K562 (cell line): ENCODE data around the gene PCDHGB7. TPM values are rescaled to one million over a fixed set of nuclear protein-coding genes. Genes with fewer than 3 reads are reported as not detected.

Source experiments
- ATAC-seq: fragments of 200-7000 bp; cut with Tn5 transposase; 3 replicates; pipeline ENCODE4 v1.9.1; 2020; ENCODE audit warnings: moderate library complexity
- BruUV-seq: library from RNA; stranded (reverse); fragments of 400-500 nt; replicated peaks from 2 replicates; lab custom pipeline; 2021; lab: Mats Ljungman, UMichigan
- CTCF ChIA-PET: fragments of 300-600 bp; formaldehyde crosslinking; extraction: SDS; loops from one replicate; lab custom pipeline; 2021; ENCODE audit warnings: low intra/inter-chr PET ratio; lab: Yijun Ruan, JAX
- POLR2A ChIA-PET: fragments of 300-600, 350-650 bp; sonication (Branson Sonifier 250); formaldehyde crosslinking; extraction: SDS; loops from one replicate; lab custom pipeline; 2021; ENCODE audit warnings: antibody characterized with exemption, inconsistent platforms; lab: Yijun Ruan, JAX
- DNase-seq, 4 experiments: peaks; one replicate each; pipeline versions ENCODE4 v3.0.0 to v3.0.0-alpha.2; 2011 to 2018; ENCODE audit warnings: low spot score in 3 of 4, mixed read lengths in 3 of 4; ENCODE audit errors: extremely low read depth in 1 of 4
- FAIRE-seq: peaks from 2 replicates; lab custom pipeline; 2011; peaks lifted over from hg19 to GRCh38; lab: Jason Lieb, UNC
- H2AFZ ChIP-seq: 2 replicates; pipeline ENCODE4 v1.6.0; 2011; ENCODE audit warnings: low read depth, low read length, control low read depth, inconsistent platforms
- H3K27ac ChIP-seq: fragments of 200-600 bp; 3 replicates; pipeline ENCODE4 v1.8.0; 2011; ENCODE audit warnings: low read depth, mild to moderate bottlenecking, control low read depth, inconsistent platforms, low read length, moderate library complexity, mixed read lengths; ENCODE audit errors: extremely low read depth
- H3K27me3 ChIP-seq, 2 experiments: fragments of 300-600 bp in 1 of 2; 2 replicates in 1 of 2; 3 replicates in 1 of 2; pipeline versions ENCODE4 v1.6.0 to v1.8.0; 2011; ENCODE audit warnings: inconsistent platforms in 2 of 2, low read length in 2 of 2, mild to moderate bottlenecking in 1 of 2, mixed read lengths in 1 of 2, moderate library complexity in 1 of 2; ENCODE audit not compliant: control insufficient read depth in 2 of 2, insufficient read depth in 2 of 2
- H3K36me3 ChIP-seq: fragments of 300-600 bp; 3 replicates; pipeline ENCODE4 v1.8.0; 2011; ENCODE audit warnings: mild to moderate bottlenecking, low read length, inconsistent platforms; ENCODE audit not compliant: control insufficient read depth, insufficient read depth
- H3K4me1 ChIP-seq, 2 experiments: fragments of 200-600 bp in 1 of 2; replicated peaks in 1 of 2; 2 replicates in 1 of 2; 3 replicates in 1 of 2; pipeline versions ENCODE4 v1.5.1 to v1.8.0; 2011; ENCODE audit warnings: inconsistent platforms in 2 of 2, low read length in 2 of 2, mild to moderate bottlenecking in 1 of 2, mixed read lengths in 1 of 2, moderate library complexity in 1 of 2; ENCODE audit not compliant: control insufficient read depth in 2 of 2, insufficient read depth in 2 of 2
- H3K4me2 ChIP-seq: 2 replicates; pipeline ENCODE4 v1.6.1; 2011; ENCODE audit warnings: low read length, control low read depth, inconsistent platforms, mixed read lengths; ENCODE audit not compliant: insufficient read depth
- H3K4me3 ChIP-seq: fragments of 200-600 bp; sonication (generic), shearing (Covaris generic); 2 replicates; pipeline ENCODE4 v1.5.1; 2016; ENCODE audit warnings: control low read depth, inconsistent platforms
- H3K79me2 ChIP-seq: fragments of 200-600 bp; 3 replicates; pipeline ENCODE4 v1.8.0; 2011; ENCODE audit warnings: low read length, inconsistent platforms; ENCODE audit not compliant: control insufficient read depth, insufficient read depth
- H3K9ac ChIP-seq, 2 experiments: 2 replicates each; pipeline versions ENCODE4 v1.6.0 to v1.6.1; 2011; ENCODE audit warnings: low read depth in 2 of 2, low read length in 2 of 2, control low read depth in 1 of 2, inconsistent platforms in 1 of 2, mild to moderate bottlenecking in 1 of 2, mixed read lengths in 1 of 2; ENCODE audit not compliant: insufficient read depth in 1 of 2
- H3K9me1 ChIP-seq: one replicate; pipeline ENCODE4 v1.6.0; 2011; ENCODE audit warnings: inconsistent platforms, mild to moderate bottlenecking, low read length, moderate library complexity; ENCODE audit not compliant: control insufficient read depth, insufficient read depth
- H3K9me3 ChIP-seq: replicated peaks from 2 replicates; pipeline ENCODE4 v1.5.1; 2011; ENCODE audit warnings: low read depth, low read length, inconsistent platforms; ENCODE audit not compliant: control insufficient read depth, insufficient read depth
- H4K20me1 ChIP-seq: replicated peaks from 2 replicates; pipeline ENCODE4 v1.6.1; 2011; ENCODE audit warnings: low read length, inconsistent platforms, mixed read lengths; ENCODE audit not compliant: control insufficient read depth, insufficient read depth
- CAMTA2 ChIP-seq: fragments of 250-450 bp; sonication (Bioruptor Pico); conservative IDR thresholded peaks from 2 replicates; pipeline ENCODE4 v1.5.1; 2022
- PML ChIP-seq: IDR thresholded peaks from 2 replicates; pipeline ENCODE4 v1.6.1; 2012; ENCODE audit warnings: low read length, inconsistent platforms
- SIN3B ChIP-seq: fragments of 450-650 bp; IDR thresholded peaks from 2 replicates; pipeline ENCODE4 v1.6.1; 2017; ENCODE audit warnings: low read depth, mild to moderate bottlenecking, moderate library complexity
- SIRT6 ChIP-seq: IDR thresholded peaks from one replicate; pipeline ENCODE4 v1.6.1; 2012; ENCODE audit warnings: low read depth, mild to moderate bottlenecking, control low read depth, inconsistent platforms, low read length, moderate library complexity
- TAF1 ChIP-seq: IDR thresholded peaks from 2 replicates; pipeline ENCODE4 v1.6.1; 2011; ENCODE audit warnings: mild to moderate bottlenecking, low read length, moderate library complexity; ENCODE audit not compliant: insufficient read depth, control insufficient read depth, severe bottlenecking; ENCODE audit errors: extremely low read depth
- U2AF1 ChIP-seq: fragments of 200-400 bp; formaldehyde crosslinking; optimal IDR thresholded peaks from 2 replicates; pipeline ENCODE3; 2017; ENCODE audit warnings: mild to moderate bottlenecking, low read depth, low read length, moderate library complexity
- ZNF224 ChIP-seq: sonication (generic); formaldehyde crosslinking; IDR thresholded peaks from 2 replicates; pipeline ENCODE4 v1.8.0; 2022; ENCODE audit warnings: mild to moderate bottlenecking, missing genetic modification reagents
- ZNF444 ChIP-seq: fragments of 250-450 bp; sonication (Bioruptor Pico); IDR thresholded peaks from 2 replicates; pipeline ENCODE4 v1.4.0; 2020; ENCODE audit warnings: mild to moderate bottlenecking, moderate library complexity
- ZNF57 ChIP-seq: fragments of 450-650 bp; formaldehyde crosslinking; IDR thresholded peaks from 2 replicates; pipeline ENCODE4 v1.4.0; 2020; ENCODE audit warnings: mild to moderate bottlenecking, moderate library complexity
- ZNF668 ChIP-seq: fragments of 250-450 bp; sonication (Bioruptor Pico); IDR thresholded peaks from 2 replicates; pipeline ENCODE4 v1.8.0; 2022; ENCODE audit warnings: mild to moderate bottlenecking, inconsistent platforms
- ZNF699 ChIP-seq: fragments of 250-450 bp; sonication (Bioruptor Pico); IDR thresholded peaks from 2 replicates; pipeline ENCODE4 v1.8.0; 2021; ENCODE audit warnings: mild to moderate bottlenecking, moderate library complexity; ENCODE audit not compliant: insufficient replicate concordance
- WGBS: fragments of 100-300 bp; shearing (Covaris generic); methylation state at CpG from one replicate; pipeline ENCODE4 v1.1.6; 2016; ENCODE audit warnings: low coverage, mixed read lengths; ENCODE audit not compliant: insufficient coverage; ENCODE audit errors: missing lambda C conversion rate; 5-methylcytosine and 5-hydroxymethylcytosine counted together
- in situ Hi-C: fragments of 300-500 bp; cut with MboI; formaldehyde crosslinking; loops from 4 replicates; pipeline ENCODE4 v1.15.0; 2018; ENCODE audit warnings: inconsistent platforms, mixed read lengths
- intact Hi-C: fragments of 100-400 bp; cut with micrococcal nuclease; formaldehyde crosslinking; loops from 2 replicates; pipeline ENCODE4 v1.14.2; 2022
- polyA plus RNA-seq, 8 experiments: library from polyadenylated mRNA; depleted of rRNA in 4 of 8; stranded (reverse) in 5 of 8; unstranded in 3 of 8; fragments of >200 nt; fragmentation: Nextera tagmentation in 2 of 8; fragmentation: Illumina TruSeq in 1 of 8; extraction: Ambion mirVana in 2 of 8; extraction: Trizol in 1 of 8; gene quantifications; 2 replicates each; pipeline versions ENCODE4 v1.2.1 to v1.2.3, GENCODE V29; 2011 to 2014; ENCODE audit warnings: inconsistent platforms in 1 of 8, missing spikeins in 1 of 8
- total RNA-seq, 7 experiments: library from RNA; depleted of rRNA in 6 of 7; stranded (reverse); fragments of >200 nt in 6 of 7; fragmentation: Illumina TruSeq in 2 of 7; extraction: Trizol in 2 of 7; gene quantifications; 2 replicates each; pipeline versions ENCODE4 v1.2.1 to v1.2.3, GENCODE V29; 2011 to 2021; ENCODE audit warnings: low replicate concordance in 1 of 7
- TF ChIP-seq, protein P1 (sequence below): fragments of 450-650 bp; IDR thresholded peaks from 2 replicates; pipeline ENCODE4 v1.6.1; 2017; ENCODE audit warnings: antibody characterized with exemption
- TF ChIP-seq, protein P2 (sequence below): fragments of 450-650 bp; conservative IDR thresholded peaks from 2 replicates; pipeline ENCODE4 v1.6.1; 2016; ENCODE audit warnings: missing genetic modification characterization, low read depth, mild to moderate bottlenecking, missing compliant biosample characterization, moderate library complexity

Gene PCDHGB7
- total and polyA plus RNA-seq, 9 of the 15 experiments (the other 6 are each of a cell fraction or from before 2014, with no cell fraction given), result 0.09 TPM; not detected in 8

- ChIA-PET POLR2A (no interaction called here), CTCF (no interaction called here)
- Histone ChIP-seq H3K9ac (no peak overlapping the region), H3K4me2 (no peak overlapping the region), H3K36me3 (no peaks in the 10 kb centered on the region), H3K4me3 (no peak overlapping the region), H3K27me3 (no peaks in the 10 kb centered on the region), H3K9me3 (no peaks in the 10 kb centered on the region), H3K9me1 (no peaks in the 10 kb centered on the region), H4K20me1 (no peaks in the 10 kb centered on the region), H3K4me1 (no peaks in the 10 kb centered on the region), H2AFZ (no peak overlapping the region), H3K79me2 (no peaks in the 10 kb centered on the region), H3K27ac (no peak overlapping the region)
- FAIRE-seq (no peak), DNase-seq (no peak), ATAC-seq (no peak)
- BruUV-seq, result no TSS peak
- 2% methylated on average over 3 of the region's 3 CpGs for WGBS
- TF ChIP-seq ZNF57 (CRISPR knock-in tag) (no peak), TAF1 (no peak), U2AF1 (no peak), PML (no peak), ZNF444 (no peak), ZNF224 (no peak), SIN3B (no peak), ZNF699 (no peak), SIRT6 (no peak), CAMTA2 (CRISPR knock-in tag) (no peak), ZNF668 (no peak)
- TF ChIP-seq, protein P1, sequence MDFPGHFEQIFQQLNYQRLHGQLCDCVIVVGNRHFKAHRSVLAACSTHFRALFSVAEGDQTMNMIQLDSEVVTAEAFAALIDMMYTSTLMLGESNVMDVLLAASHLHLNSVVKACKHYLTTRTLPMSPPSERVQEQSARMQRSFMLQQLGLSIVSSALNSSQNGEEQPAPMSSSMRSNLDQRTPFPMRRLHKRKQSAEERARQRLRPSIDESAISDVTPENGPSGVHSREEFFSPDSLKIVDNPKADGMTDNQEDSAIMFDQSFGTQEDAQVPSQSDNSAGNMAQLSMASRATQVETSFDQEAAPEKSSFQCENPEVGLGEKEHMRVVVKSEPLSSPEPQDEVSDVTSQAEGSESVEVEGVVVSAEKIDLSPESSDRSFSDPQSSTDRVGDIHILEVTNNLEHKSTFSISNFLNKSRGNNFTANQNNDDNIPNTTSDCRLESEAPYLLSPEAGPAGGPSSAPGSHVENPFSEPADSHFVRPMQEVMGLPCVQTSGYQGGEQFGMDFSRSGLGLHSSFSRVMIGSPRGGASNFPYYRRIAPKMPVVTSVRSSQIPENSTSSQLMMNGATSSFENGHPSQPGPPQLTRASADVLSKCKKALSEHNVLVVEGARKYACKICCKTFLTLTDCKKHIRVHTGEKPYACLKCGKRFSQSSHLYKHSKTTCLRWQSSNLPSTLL, result no peak
- TF ChIP-seq, protein P2, sequence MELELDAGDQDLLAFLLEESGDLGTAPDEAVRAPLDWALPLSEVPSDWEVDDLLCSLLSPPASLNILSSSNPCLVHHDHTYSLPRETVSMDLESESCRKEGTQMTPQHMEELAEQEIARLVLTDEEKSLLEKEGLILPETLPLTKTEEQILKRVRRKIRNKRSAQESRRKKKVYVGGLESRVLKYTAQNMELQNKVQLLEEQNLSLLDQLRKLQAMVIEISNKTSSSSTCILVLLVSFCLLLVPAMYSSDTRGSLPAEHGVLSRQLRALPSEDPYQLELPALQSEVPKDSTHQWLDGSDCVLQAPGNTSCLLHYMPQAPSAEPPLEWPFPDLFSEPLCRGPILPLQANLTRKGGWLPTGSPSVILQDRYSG (tag), result no peak
- in situ Hi-C loops, result no loop called here
- intact Hi-C loops, result no loop called here
These were observed 47.9 kb downstream of the PCDHGB7 start for GRCh38 chr5:141465351-141465750.

Other genes starting within 250 kb of the PCDHGB7 start
Only the 7 nearest of the 37 such genes appear.
- gene PCDHGA8, start 25.0 kb upstream of the PCDHGB7 start, total RNA-seq (2014; rRNA removed), result 0.04 and 0.09 TPM in 2 replicates
- 0.04 and 0.06 TPM in 2 replicates for gene PCDHGA8, start 25.0 kb upstream of the PCDHGB7 start, total RNA-seq (2014; rRNA removed; fragmentation: Illumina TruSeq; extraction: Trizol)
- 0.08 and 0.11 TPM in 2 replicates for gene PCDHGA8, start 25.0 kb upstream of the PCDHGB7 start, total RNA-seq (2015; rRNA removed; fragmentation: Illumina TruSeq; extraction: Trizol)
- gene PCDHGA8, start 25.0 kb upstream of the PCDHGB7 start, total RNA-seq (2021), result 0.07 and 0.18 TPM in 2 replicates
- 0.01 and 0.07 TPM in 2 replicates for gene PCDHGA8, start 25.0 kb upstream of the PCDHGB7 start, polyA plus RNA-seq (2011; rRNA removed)
- 0.06 and 0.10 TPM in 2 replicates for gene PCDHGA8, start 25.0 kb upstream of the PCDHGB7 start, polyA plus RNA-seq (2014; fragmentation: Illumina TruSeq; extraction: Trizol)
- not detected for gene PCDHGA8, start 25.0 kb upstream of the PCDHGB7 start, polyA plus RNA-seq (2014; fragmentation: Nextera tagmentation; extraction: Ambion mirVana)
- gene PCDHGA8, start 25.0 kb upstream of the PCDHGB7 start, polyA plus RNA-seq (2014; rRNA removed), result 0.07 and 0.13 TPM in 2 replicates
- 0.05 TPM in 1 of 2 replicates, not detected in the other for gene PCDHGB5, start 19.7 kb upstream of the PCDHGB7 start, total RNA-seq (2014; rRNA removed)
- 0.13 and 0.15 TPM in 2 replicates for gene PCDHGB5, start 19.7 kb upstream of the PCDHGB7 start, total RNA-seq (2014; rRNA removed; fragmentation: Illumina TruSeq; extraction: Trizol)
- gene PCDHGB5, start 19.7 kb upstream of the PCDHGB7 start, total RNA-seq (2015; rRNA removed; fragmentation: Illumina TruSeq; extraction: Trizol), result 0.11 and 0.19 TPM in 2 replicates
- 0.18 and 0.29 TPM in 2 replicates for gene PCDHGB5, start 19.7 kb upstream of the PCDHGB7 start, total RNA-seq (2021)
- 0.21 TPM in 1 of 2 replicates, not detected in the other for gene PCDHGB5, start 19.7 kb upstream of the PCDHGB7 start, polyA plus RNA-seq (2011; rRNA removed)
- gene PCDHGB5, start 19.7 kb upstream of the PCDHGB7 start, polyA plus RNA-seq (2014; fragmentation: Illumina TruSeq; extraction: Trizol), result 0.07 and 0.14 TPM in 2 replicates
- gene PCDHGB5, start 19.7 kb upstream of the PCDHGB7 start, polyA plus RNA-seq (2014; fragmentation: Nextera tagmentation; extraction: Ambion mirVana), result not detected
- gene PCDHGB5, start 19.7 kb upstream of the PCDHGB7 start, polyA plus RNA-seq (2014; rRNA removed), result 0.12 and 0.16 TPM in 2 replicates
- 0.09 TPM in 1 of 2 replicates, not detected in the other for gene PCDHGA9, start 14.9 kb upstream of the PCDHGB7 start, total RNA-seq (2014; rRNA removed)
- 0.06 and 0.15 TPM in 2 replicates for gene PCDHGA9, start 14.9 kb upstream of the PCDHGB7 start, total RNA-seq (2014; rRNA removed; fragmentation: Illumina TruSeq; extraction: Trizol)
- 0.11 TPM in 2 replicates for gene PCDHGA9, start 14.9 kb upstream of the PCDHGB7 start, total RNA-seq (2015; rRNA removed; fragmentation: Illumina TruSeq; extraction: Trizol)
- gene PCDHGA9, start 14.9 kb upstream of the PCDHGB7 start, total RNA-seq (2021), result 0.18 and 0.20 TPM in 2 replicates
- gene PCDHGA9, start 14.9 kb upstream of the PCDHGB7 start, polyA plus RNA-seq (2011; rRNA removed), result 0.11 TPM in 1 of 2 replicates, not detected in the other
- gene PCDHGA9, start 14.9 kb upstream of the PCDHGB7 start, polyA plus RNA-seq (2014; fragmentation: Illumina TruSeq; extraction: Trizol), result 0.07 TPM in 1 of 2 replicates, not detected in the other
- gene PCDHGA9, start 14.9 kb upstream of the PCDHGB7 start, polyA plus RNA-seq (2014; fragmentation: Nextera tagmentation; extraction: Ambion mirVana), result not detected
- gene PCDHGA9, start 14.9 kb upstream of the PCDHGB7 start, polyA plus RNA-seq (2014; rRNA removed), result 0.03 TPM in 1 of 2 replicates, not detected in the other
- gene PCDHGB6, start 9.7 kb upstream of the PCDHGB7 start, total RNA-seq (2014; rRNA removed), result 0.09 TPM in 1 of 2 replicates, not detected in the other
- 0.06 and 0.07 TPM in 2 replicates for gene PCDHGB6, start 9.7 kb upstream of the PCDHGB7 start, total RNA-seq (2014; rRNA removed; fragmentation: Illumina TruSeq; extraction: Trizol)
- 0.08 and 0.11 TPM in 2 replicates for gene PCDHGB6, start 9.7 kb upstream of the PCDHGB7 start, total RNA-seq (2015; rRNA removed; fragmentation: Illumina TruSeq; extraction: Trizol)
- gene PCDHGB6, start 9.7 kb upstream of the PCDHGB7 start, total RNA-seq (2021), result 0.11 TPM in 2 replicates
- gene PCDHGB6, start 9.7 kb upstream of the PCDHGB7 start, polyA plus RNA-seq (2011; rRNA removed), result 0.01 and 0.04 TPM in 2 replicates
- not detected in 2 replicates for gene PCDHGB6, start 9.7 kb upstream of the PCDHGB7 start, polyA plus RNA-seq (2014; fragmentation: Illumina TruSeq; extraction: Trizol)
- gene PCDHGB6, start 9.7 kb upstream of the PCDHGB7 start, polyA plus RNA-seq (2014; fragmentation: Nextera tagmentation; extraction: Ambion mirVana), result under 1 TPM; 0.01 to 0.03 TPM
- 0.07 TPM in 1 of 2 replicates, not detected in the other for gene PCDHGB6, start 9.7 kb upstream of the PCDHGB7 start, polyA plus RNA-seq (2014; rRNA removed)
- gene PCDHGA10, start 4.7 kb upstream of the PCDHGB7 start, total RNA-seq (2014; rRNA removed), result 0.04 and 0.05 TPM in 2 replicates
- 0.06 and 0.07 TPM in 2 replicates for gene PCDHGA10, start 4.7 kb upstream of the PCDHGB7 start, total RNA-seq (2014; rRNA removed; fragmentation: Illumina TruSeq; extraction: Trizol)
- gene PCDHGA10, start 4.7 kb upstream of the PCDHGB7 start, total RNA-seq (2015; rRNA removed; fragmentation: Illumina TruSeq; extraction: Trizol), result 0.08 and 0.11 TPM in 2 replicates
- gene PCDHGA10, start 4.7 kb upstream of the PCDHGB7 start, total RNA-seq (2021), result 0.07 and 0.13 TPM in 2 replicates
- gene PCDHGA10, start 4.7 kb upstream of the PCDHGB7 start, polyA plus RNA-seq (2011; rRNA removed), result 0.03 TPM in 1 of 2 replicates, not detected in the other
- 0.06 TPM in 1 of 2 replicates, not detected in the other for gene PCDHGA10, start 4.7 kb upstream of the PCDHGB7 start, polyA plus RNA-seq (2014; fragmentation: Illumina TruSeq; extraction: Trizol)
- under 1 TPM; 0.01 to 0.04 TPM for gene PCDHGA10, start 4.7 kb upstream of the PCDHGB7 start, polyA plus RNA-seq (2014; fragmentation: Nextera tagmentation; extraction: Ambion mirVana)
- gene PCDHGA10, start 4.7 kb upstream of the PCDHGB7 start, polyA plus RNA-seq (2014; rRNA removed), result 0.01 TPM in 1 of 2 replicates, not detected in the other
- gene PCDHGA11, start 3.4 kb downstream of the PCDHGB7 start, total RNA-seq (2014; rRNA removed), result 0.04 and 0.05 TPM in 2 replicates
- gene PCDHGA11, start 3.4 kb downstream of the PCDHGB7 start, total RNA-seq (2014; rRNA removed; fragmentation: Illumina TruSeq; extraction: Trizol), result 0.04 and 0.06 TPM in 2 replicates
- gene PCDHGA11, start 3.4 kb downstream of the PCDHGB7 start, total RNA-seq (2015; rRNA removed; fragmentation: Illumina TruSeq; extraction: Trizol), result 0.07 and 0.08 TPM in 2 replicates
- 0.04 TPM in 1 of 2 replicates, not detected in the other for gene PCDHGA11, start 3.4 kb downstream of the PCDHGB7 start, total RNA-seq (2021)
- gene PCDHGA11, start 3.4 kb downstream of the PCDHGB7 start, polyA plus RNA-seq (2011; rRNA removed), result 0.01 TPM in 1 of 2 replicates, not detected in the other
- gene PCDHGA11, start 3.4 kb downstream of the PCDHGB7 start, polyA plus RNA-seq (2014; fragmentation: Illumina TruSeq; extraction: Trizol), result 0.04 TPM in 1 of 2 replicates, not detected in the other
- gene PCDHGA11, start 3.4 kb downstream of the PCDHGB7 start, polyA plus RNA-seq (2014; fragmentation: Nextera tagmentation; extraction: Ambion mirVana), result not detected
- not detected in 2 replicates for gene PCDHGA11, start 3.4 kb downstream of the PCDHGB7 start, polyA plus RNA-seq (2014; rRNA removed)
- gene PCDHGA12, start 12.8 kb downstream of the PCDHGB7 start, total RNA-seq (2014; rRNA removed), result not detected in 2 replicates
- not detected in 2 replicates for gene PCDHGA12, start 12.8 kb downstream of the PCDHGB7 start, total RNA-seq (2014; rRNA removed; fragmentation: Illumina TruSeq; extraction: Trizol)
- gene PCDHGA12, start 12.8 kb downstream of the PCDHGB7 start, total RNA-seq (2015; rRNA removed; fragmentation: Illumina TruSeq; extraction: Trizol), result not detected in 2 replicates
- 0.13 TPM in 1 of 2 replicates, not detected in the other for gene PCDHGA12, start 12.8 kb downstream of the PCDHGB7 start, total RNA-seq (2021)
- gene PCDHGA12, start 12.8 kb downstream of the PCDHGB7 start, polyA plus RNA-seq (2011; rRNA removed), result 0.03 TPM in 1 of 2 replicates, not detected in the other
- gene PCDHGA12, start 12.8 kb downstream of the PCDHGB7 start, polyA plus RNA-seq (2014; fragmentation: Illumina TruSeq; extraction: Trizol), result not detected in 2 replicates
- not detected for gene PCDHGA12, start 12.8 kb downstream of the PCDHGB7 start, polyA plus RNA-seq (2014; fragmentation: Nextera tagmentation; extraction: Ambion mirVana)
- gene PCDHGA12, start 12.8 kb downstream of the PCDHGB7 start, polyA plus RNA-seq (2014; rRNA removed), result not detected in 2 replicates